Activated CD8-positive, alpha-beta memory T cell treated with anti-CD3 and anti-CD28 coated beads, Interleukin-2, amount 50 U/mL, for 1 hour (primary cell): ENCODE measurements around the gene ARHGEF28.

Experiments used
- DNase-seq: peaks from one replicate; pipeline ENCODE4 v3.0.0-alpha.2; 2020; ENCODE audit errors: extremely low read depth

The ARHGEF28 gene

DNA sequence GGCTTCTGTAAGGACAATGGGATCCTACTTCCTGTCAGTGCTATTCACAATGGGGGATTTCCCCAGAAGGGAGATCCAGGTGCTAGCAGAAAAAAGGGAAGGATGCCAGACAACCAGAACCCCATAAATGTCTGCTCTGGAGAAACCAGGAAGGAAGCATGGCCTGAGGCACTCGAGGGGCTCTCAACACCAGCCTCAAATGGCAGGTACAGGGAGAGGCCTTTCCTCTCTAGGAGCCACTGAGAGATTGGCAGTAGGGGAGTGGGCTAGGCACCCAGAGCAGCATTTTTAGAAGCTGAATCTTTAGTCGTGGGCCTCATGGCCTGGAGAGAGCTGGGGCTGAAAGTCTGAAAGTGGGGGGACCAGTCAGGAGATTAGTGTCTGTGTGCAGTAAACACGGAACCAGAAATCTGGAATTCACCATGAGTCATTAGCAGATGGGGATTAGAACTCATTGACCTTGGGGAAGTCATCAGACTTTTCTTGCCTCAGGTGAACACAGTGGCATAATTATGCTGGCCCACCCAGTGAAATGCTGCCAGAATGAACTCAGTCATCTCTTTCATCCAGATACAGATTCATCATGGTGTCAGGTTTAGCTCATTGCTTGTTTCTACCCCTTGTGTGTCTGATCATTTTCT is 28.3 kb downstream of the ARHGEF28 start:
- DNase-seq: no peak

DNA sequence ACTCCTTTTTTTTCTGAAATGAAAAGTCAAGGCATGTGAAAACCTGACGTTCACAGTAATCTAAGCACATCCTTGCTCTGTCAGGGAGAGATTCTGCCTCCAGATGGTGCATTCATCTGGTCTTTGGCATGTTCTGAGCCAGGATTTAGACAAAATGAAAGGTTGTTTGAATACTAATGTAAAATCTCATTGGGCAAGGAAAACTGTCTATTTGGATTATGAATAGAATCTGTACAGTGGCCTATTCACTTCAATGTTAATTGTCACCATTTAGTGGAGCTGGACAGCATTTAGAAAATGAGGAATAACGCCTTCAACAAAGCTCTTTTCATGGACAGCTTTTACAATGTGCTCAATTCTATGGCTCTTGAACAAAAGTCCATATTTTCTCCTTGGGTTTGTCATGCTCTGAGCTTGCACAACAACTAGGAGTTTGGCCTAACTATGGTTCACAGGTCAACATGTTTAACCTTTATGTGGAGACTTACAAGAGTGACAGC is 28.9 kb downstream of the ARHGEF28 start:
- DNase-seq: no peak

DNA sequence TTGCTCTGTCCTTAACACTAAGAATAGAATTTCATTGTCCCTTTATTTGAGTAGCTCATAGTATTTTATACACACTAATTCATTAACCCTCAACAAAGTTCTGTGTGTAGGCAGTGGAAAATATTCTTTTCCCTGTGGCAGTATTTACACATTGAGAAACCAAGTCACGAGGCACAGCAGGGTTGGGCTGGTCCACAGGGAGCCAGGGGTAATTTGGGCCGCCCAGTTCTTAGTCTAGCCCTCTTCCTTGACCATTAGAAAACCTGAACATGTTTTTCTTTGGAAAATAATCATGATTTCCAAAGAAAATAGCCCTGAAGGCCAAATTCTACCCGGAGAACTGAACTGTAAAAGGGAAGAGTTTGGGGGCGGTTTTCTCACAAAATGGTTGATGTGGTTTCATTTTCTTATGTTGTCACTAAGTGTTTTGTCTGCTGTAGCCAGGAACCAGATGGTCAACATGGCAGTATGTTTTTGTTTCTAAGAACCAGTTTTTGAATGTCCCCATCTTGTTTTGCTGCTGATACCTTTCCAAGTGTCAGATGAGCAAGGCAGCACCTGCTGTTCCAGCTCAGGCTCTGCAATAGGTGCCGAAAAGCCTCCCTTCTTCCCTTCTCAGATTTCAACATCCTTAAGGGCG is 29.6 kb downstream of the ARHGEF28 start:
- DNase-seq: no peak

DNA sequence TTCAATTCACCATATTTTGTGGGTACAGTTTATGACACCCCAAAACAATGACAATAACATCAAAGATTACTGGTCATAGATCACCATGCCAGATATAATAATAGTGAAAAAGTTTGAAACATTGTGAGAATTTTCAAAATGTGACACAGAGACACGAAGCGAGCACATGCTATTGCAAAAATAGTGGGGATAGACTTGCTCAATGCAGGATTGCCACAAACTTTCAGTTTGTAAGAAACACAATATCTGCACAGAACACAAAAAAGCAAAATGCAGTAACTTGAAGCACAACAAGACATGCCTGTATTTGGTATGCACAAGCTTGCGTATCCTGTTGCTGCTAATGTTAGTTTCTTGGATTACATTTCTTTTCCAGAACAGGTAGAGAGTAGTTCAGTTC is 35.8 kb downstream of the ARHGEF28 start:
- no peak for DNase-seq

DNA sequence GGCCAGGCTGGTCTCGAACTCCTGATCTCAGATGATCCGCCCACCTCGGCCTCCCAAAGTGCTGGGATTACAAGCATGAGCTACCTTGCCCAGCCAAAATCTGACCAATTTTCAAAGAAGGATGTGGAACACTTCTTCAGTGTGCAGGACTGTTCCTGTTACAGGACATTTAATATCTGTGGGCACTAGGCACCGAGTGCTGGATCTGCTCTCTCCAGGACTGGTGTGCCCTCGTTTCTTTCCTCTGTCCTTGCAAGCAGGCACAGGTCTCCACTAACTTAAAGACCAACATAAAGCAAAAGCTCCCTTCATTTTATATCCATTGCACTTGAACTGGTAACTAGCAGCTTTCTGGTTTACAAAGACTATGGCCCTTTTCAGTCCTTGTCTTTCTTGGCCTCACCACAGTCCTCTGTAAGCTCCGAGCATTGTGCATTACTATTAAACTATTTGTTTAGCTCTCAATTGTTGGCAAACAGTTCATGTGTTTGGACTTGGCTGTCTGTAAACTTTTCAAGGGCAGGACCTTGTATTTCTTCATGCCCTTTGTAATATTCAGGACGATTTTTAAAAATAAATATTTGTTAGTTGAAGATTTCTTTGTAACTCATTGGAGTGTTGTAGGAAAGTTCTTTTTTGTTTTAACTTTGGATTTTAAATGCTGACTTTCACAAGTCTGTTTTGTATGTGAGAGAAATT is 37.3 kb downstream of the ARHGEF28 start:
- no peak for DNase-seq

DNA sequence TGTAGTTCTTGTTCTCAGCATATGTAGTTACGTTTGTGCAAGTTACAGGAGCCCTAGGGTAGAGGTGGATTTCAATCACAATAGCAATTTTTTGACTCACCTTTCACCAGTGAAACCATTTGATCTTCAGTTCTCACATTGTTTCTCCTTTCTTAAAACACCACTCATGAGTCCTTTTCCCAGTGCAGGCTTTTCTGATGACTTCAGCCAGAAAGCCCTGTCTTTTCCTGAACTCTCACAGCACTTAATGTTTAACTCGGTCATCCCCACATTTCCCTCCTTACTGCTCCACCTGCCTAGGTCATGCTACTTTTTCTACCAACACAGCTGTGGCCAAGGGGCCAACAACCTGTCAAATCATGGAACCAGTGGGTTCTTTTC is 37.9 kb downstream of the ARHGEF28 start:
- no peak for DNase-seq

DNA sequence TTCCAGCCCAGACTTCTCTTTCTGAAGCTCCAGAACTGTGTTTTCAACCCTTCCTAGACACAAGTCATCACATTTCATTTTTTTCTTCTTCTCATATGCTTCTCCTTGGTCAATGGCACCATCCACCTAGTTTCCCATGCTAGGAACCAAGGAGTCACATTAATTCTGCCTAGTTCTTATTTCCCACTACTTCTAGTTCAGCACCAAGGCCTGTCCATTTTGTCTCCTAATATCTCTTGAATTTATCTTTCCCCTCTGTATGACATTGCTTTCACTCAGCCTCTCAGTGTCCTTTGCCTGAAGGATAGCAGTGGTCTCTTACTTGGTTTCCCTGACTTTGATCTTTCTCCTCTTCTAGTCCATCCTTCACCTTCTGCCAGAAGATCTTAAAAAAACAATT is 38.8 kb downstream of the ARHGEF28 start:
- DNase-seq: no peak

DNA sequence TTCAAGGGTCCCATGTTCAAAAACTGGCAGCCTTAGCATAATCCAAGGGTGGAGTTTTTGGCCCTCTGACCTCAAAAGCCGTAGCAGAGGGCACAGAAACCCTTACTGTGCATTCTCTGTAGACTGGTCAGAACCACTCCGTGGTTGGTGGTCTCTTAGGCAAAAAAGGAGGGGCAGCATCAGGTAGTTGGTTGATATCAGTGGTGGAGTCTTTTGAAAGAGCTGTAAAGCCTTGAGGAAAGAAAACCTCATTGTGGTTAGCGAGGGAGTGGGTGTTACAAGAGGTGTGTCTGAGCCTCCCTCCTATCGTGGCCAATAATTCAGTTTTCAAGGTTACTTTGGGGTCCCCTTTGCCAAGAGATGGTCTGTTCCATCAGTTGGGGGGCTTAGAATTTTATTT is 40.9 kb downstream of the ARHGEF28 start:
- DNase-seq: no peak

DNA sequence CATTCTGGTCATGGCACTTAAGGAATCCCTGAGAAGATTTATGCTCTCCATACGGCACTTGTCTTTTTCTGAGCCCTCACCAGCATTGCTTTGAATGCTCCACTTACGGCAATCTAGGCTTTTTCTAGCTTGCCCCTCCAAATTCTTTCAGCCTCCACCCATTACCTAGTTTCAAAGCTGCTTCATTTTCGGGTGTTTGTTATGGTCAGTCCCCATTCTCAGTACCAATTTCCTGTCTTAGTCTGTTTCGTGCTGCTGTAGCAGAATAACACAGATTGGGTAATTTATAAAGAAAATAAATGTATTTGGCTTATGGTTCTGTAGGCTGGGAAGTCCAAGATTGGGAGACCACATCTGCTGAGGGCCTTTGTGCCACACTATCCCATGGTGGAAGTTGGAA is 42.0 kb downstream of the ARHGEF28 start:
- DNase-seq: no peak

DNA sequence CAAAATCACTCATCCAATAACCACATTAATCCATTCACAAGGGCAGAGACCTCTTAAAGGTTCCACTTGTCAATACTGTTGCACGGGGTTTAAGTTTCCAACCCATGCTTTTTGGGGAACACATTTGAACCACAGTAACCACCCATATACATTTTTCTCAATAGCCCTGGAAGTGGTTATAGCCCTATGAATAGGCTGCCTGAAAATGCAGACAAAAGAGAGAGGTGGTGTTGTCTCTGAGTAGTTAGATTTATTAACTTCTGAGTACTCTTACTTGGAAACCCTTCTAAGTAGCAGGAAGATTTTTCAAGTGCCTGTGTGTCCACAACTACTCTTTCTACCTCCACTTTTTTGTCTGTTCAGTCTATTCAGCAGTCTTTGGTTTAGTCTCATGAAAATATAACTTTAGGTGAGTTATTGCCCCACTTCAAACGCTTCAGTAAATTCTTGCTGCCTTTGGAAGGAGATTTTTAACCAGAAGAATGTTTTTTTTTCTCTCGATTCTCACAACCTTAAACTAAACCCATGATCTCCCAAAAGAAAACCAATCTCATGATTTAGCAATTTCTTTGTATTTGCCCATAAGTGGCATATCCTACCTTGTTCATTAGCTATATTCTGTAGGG is 42.6 kb downstream of the ARHGEF28 start:
- no peak for DNase-seq

DNA sequence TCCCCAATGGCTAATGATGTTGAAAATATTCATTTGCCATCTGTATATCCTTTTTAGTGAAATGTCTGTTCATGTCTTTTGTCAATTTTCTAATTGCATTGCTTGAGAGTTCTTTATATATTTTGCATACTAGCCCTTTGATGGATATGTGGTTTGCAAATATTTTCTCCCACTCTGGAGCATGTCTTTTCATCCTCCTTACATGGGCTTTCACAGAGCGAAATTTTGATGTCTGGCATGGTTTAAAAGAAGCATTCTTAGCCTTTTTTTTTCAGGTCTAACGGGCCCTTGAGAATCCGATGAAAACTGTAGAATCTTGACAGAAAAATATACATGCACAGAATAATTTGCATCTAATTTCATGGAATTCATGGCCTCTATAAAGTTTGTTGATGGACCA is 44.7 kb downstream of the ARHGEF28 start:
- DNase-seq: no peak

DNA sequence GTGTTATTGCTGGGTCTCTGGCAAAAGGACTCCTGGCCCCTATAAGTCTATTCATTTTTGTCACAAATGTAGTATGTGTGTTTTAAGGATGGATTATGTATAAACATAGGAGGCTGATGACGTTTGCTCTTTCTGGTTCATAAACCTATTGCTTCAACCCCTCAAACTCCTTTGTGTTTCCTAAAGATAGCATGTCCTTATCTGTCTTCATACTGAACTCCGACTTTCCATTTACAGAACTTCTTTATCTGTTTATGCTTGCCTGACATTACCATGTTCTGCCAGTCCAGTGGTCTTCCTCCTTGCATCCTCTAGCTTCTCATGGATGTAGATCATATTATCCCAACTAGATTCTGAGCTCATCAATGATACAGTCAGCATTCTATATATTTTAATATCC is 46.1 kb downstream of the ARHGEF28 start:
- DNase-seq: no peak

DNA sequence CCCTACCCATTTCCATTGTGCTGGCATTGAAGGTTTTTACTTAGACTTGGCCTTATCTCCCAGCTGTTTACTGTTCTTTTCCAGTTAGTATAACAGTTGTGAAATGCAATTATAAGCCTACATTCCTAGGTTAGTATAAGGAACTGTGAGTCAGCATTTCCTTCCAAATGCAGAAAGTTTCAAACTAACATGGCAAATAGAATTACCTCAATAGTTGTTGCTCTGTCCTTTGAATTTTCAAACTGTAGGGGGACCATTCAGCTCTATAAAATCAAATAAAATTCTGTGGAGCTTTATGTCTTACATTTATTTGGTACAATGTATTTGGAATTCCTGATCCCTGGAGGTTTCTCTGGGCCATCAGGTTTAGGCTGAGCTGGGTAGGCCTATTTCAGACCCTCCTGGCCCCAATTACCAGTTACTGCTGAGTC is 47.2 kb downstream of the ARHGEF28 start:
- no peak for DNase-seq

DNA sequence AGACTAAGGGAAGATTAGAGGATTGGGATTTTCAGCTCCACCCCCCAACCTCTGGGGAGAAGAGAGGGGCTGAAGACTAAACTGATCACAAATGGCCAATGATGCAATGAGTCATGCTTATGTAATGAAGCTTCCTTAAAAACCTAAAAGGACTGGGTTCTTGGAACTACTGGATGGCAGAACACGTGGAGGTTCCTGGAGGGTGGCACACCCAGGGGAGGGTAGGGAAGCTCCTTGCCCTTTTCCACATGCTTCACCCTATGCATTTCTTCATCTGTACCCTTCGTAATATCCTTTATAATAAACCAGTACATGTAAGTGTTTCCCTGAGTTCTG is 48.6 kb downstream of the ARHGEF28 start:
- DNase-seq: no peak

DNA sequence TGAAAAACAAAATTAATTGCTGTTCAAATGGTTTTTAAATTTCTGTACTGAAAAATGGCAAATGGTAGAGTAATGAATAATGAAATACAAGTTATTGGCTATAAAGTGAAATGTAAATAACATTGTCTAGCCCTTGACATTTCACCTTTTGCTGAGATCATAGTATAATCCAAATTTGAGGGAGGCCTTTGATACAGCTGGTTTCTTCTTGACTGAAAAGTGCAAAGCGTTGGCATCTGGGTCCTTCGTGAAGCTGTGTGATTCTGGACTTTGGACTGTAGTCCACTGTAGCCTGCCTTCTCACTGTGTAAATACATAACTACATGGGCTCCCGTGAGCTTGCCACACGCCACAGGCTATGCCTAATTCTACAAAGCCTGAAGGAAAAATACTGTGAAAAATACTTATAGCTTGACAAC is 52.3 kb downstream of the ARHGEF28 start:
- DNase-seq: no peak

DNA sequence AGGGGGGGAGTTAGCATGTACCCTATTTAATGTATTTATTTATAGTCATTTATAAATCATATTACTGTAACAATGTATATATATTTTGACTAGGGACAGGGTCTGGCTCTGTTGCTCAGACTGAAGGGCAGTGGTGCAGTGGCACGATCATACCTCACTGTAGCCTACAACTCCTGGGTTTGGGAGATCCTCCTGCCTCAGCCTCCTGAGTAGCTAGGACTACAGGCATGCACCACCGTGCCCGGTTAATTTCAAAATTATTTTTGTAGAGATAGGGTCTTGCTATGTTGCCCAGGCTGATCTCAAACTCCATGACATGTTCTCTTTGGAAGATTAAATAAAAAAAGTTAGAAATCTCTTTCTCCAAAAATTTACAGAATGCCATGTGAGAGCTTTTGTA is 52.8 kb downstream of the ARHGEF28 start:
- DNase-seq: no peak

DNA sequence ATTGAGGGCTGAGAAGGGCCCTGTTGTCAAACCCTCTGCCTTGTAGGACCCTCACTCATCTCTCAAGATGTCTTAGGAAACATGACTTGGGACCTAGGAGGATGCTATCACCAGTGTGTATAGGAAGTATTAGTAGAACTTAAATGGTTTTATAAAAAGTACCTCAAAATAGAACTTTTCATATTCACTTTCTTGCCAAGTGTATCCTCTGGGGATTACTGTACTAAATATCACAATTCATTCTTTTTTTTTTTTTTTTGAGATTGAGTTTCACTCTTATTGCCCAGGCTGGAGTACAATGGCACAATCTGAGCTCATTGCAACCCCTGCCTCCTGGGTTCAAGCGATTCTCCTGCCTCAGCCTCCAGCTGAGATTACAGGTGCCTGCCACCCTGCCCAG is 56.2 kb downstream of the ARHGEF28 start:
- no peak for DNase-seq

DNA sequence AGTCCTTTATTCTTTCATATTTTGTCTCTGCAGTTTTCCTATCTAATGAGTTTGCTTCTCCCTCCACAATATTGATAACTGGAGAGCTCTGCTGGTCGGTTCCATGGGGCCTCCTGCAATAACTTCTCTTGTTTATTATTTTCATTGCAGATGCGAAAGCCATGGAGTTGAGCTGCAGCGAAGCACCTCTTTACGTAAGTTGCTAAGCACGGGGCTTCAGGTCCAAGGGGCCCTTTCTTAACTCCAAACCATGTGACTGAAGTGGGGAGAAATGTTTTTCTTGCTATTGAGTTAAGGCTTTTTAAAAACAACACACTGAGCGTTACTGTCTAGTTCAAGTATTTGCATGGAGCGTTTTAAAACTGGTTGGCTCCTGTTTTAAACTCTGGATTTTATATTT is 58.7 kb downstream of the ARHGEF28 start:
- DNase-seq: no peak

DNA sequence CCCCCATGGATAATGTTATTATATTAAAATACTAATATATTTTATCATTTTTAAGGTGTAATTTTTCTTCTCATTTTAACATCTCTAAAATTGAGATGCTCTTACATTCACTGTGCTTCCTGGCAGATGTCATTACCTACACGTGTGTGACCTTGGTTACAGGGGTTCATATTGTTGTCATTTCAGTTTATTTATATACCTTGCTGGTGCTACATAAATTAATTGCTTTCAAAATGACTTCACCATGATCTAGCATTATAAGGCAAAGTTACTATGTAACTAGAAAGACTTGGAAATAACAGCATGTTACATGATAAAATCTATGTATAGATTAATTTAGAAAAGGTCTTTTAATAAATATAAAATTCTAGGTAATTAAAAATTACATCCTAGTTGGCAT is 60.9 kb downstream of the ARHGEF28 start:
- DNase-seq: no peak

DNA sequence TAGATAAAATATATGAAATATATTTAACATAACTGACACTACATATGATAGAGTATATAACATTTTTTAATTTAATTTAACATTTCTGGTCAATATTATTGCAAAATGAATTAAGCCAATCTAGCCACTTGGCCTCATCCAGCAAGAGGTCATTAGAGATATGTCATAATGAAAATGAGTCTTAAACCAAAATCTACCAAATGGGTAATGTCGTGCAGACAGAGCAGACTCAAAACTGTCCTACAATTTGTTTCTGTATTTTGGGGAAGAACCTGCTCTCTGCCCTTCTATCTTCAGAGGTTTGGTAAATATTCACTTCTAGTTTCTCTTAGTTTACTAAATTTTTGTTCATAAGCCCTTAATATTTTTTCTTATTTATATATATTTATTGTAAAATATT is 61.4 kb downstream of the ARHGEF28 start:
- DNase-seq: no peak

DNA sequence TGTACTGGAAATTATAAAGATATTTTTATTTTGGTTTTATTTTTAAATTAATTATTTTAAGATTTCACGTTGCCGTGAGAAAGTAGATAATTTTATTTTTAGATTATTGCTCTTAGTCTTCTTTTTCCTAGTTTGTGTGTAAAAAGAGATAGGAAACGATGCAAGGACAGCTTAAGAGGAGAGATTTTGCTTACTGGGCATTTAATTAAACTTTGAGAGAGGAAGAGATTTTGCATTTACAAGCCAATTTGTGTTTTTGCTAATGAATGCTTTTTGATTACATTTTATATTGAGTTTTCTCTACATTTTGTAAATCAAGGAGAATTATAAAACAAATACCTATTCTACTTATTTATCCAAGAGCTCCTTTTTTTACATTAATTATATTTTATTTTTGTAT is 64.0 kb downstream of the ARHGEF28 start:
- no peak for DNase-seq

DNA sequence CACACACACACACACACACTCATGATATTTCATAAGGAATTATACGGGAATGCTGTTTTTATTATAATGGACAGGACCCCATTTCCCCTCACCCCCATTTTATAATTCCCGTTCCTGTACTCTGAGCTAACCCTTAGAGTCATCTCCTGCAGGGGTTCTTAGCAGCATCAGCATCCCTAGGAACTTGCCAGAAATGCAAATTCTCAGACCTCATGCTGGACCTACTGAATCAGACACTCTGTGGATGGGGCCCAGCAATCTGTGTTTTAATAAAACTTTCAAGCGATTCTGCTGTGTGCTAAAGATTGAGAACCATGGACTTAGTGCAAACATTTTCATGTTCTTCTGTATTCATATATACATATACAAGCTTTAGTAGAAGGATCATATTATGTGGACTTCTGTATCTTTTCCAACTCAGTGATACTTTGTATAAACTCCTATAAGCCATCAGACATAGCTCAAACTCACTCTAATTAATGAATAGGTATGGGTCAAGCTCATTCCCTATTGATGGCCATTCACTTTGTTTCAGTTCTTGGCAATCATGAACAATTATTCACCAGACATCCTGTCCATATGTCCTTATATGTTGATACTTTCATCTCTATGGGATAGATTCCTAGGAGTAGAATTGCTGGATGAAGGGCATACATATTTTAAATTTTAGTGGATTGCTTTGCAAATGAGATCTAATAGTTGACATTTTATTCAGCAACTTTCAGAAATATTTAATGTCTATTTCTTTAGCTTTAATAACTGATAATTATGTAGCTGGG is 65.5 kb downstream of the ARHGEF28 start:
- no peak for DNase-seq
